ENCODE measurements around the gene UCN3. TPM values are rescaled to one million over a fixed set of nuclear protein-coding genes. Genes with fewer than 3 reads are reported as not detected.
"Not testable (repeated sequence)": the region's sequence is repeated elsewhere in the genome, so short reads cannot be mapped to it uniquely, and the experiment has no call there.

Gene UCN3
- total RNA-seq, 2 experiments from 2014 or later, result not detected

- Mint-ChIP-seq H3K36me3 (ENCODE audit: low read depth) (no peaks in the 10 kb centered on the region), H3K9me3 (peaks cover 17% of the 10 kb centered on the region), H3K4me3 (no peak overlapping the region), H3K27ac (no peak overlapping the region), H3K4me1 (no peaks in the 10 kb centered on the region), H3K27me3 (no peaks in the 10 kb centered on the region)
- no peak for DNase-seq
- CTCF ChIA-PET, result no interaction called here
- POLR2A ChIA-PET, result no interaction called here
Observed at GRCh38 chr10:5373891-5374611, 9.3 kb downstream of the UCN3 start.

GRCh38 chr10:5376450-5376849 is 11.7 kb downstream of the UCN3 start:
- Mint-ChIP-seq H3K27ac (no peak overlapping the region), H3K4me3 (no peak overlapping the region), H3K27me3 (peaks cover 3% of the 10 kb centered on the region), H3K4me1 (no peaks in the 10 kb centered on the region), H3K9me3 (peaks cover 4% of the 10 kb centered on the region), H3K36me3 (ENCODE audit: low read depth) (no peaks in the 10 kb centered on the region)
- DNase-seq, result no peak
- ChIA-PET CTCF (no interaction called here), POLR2A (no interaction called here)

- H3K4me3 Mint-ChIP-seq; H3K27me3 Mint-ChIP-seq; H3K27ac Mint-ChIP-seq; H3K36me3 Mint-ChIP-seq (ENCODE audit: low read depth); DNase-seq; H3K4me1 Mint-ChIP-seq; POLR2A ChIA-PET; H3K9me3 Mint-ChIP-seq: not testable (repeated sequence)
- CTCF ChIA-PET, result interaction anchor here (0.9 to 1.7 kb wide), 2 partner anchors 11 to 529 kb away, joined by 3 to 7 read pairs; no protein-coding TSS in a partner anchor
Observed at GRCh38 chr10:5379202-5379601, 14.4 kb downstream of the UCN3 start.

GRCh38 chr10:5380395-5380794 is 15.6 kb downstream of the UCN3 start:
- H3K4me1 Mint-ChIP-seq; H3K9me3 Mint-ChIP-seq; H3K27me3 Mint-ChIP-seq; H3K27ac Mint-ChIP-seq; H3K36me3 Mint-ChIP-seq (ENCODE audit: low read depth); H3K4me3 Mint-ChIP-seq; DNase-seq: not testable (repeated sequence)
- CTCF ChIA-PET, result interaction anchor here (1.7 kb wide), 1 partner anchor 531 kb away, joined by 7 read pairs; no protein-coding TSS in a partner anchor
- POLR2A ChIA-PET, result interaction anchor here (1.0 kb wide), 1 partner anchor 87 kb away, joined by 3 read pairs; no protein-coding TSS in a partner anchor

- Mint-ChIP-seq H3K27me3 (peaks cover 3% of the 10 kb centered on the region), H3K4me1 (no peaks in the 10 kb centered on the region), H3K9me3 (peaks cover 4% of the 10 kb centered on the region), H3K4me3 (no peak overlapping the region), H3K36me3 (ENCODE audit: low read depth) (no peaks in the 10 kb centered on the region), H3K27ac (no peak overlapping the region)
- CTCF ChIA-PET, result interaction anchor here (1.7 kb wide), 1 partner anchor 531 kb away, joined by 7 read pairs; no protein-coding TSS in a partner anchor
- no peak for DNase-seq
- POLR2A ChIA-PET, result interaction anchor here (1.0 kb wide), 1 partner anchor 87 kb away, joined by 3 read pairs; no protein-coding TSS in a partner anchor
Observed at GRCh38 chr10:5381187-5381586, 16.4 kb downstream of the UCN3 start.

GRCh38 chr10:5385224-5385623 is 20.5 kb downstream of the UCN3 start:
- Mint-ChIP-seq H3K4me1 (no peaks in the 10 kb centered on the region), H3K27ac (no peak overlapping the region), H3K4me3 (no peak overlapping the region), H3K9me3 (peaks cover 5% of the 10 kb centered on the region), H3K27me3 (peaks cover 4% of the 10 kb centered on the region), H3K36me3 (ENCODE audit: low read depth) (peaks cover 4% of the 10 kb centered on the region)
- ChIA-PET POLR2A (no interaction called here), CTCF (interaction anchor here (1.8 kb wide), 1 partner anchor 295 kb away, joined by 7 read pairs; no protein-coding TSS in a partner anchor)
- no peak for DNase-seq

GRCh38 chr10:5387169-5387568 is 22.4 kb downstream of the UCN3 start:
- H3K9me3 Mint-ChIP-seq, result peaks cover 20% of the 10 kb centered on the region

GRCh38 chr10:5390607-5391205 is 25.9 kb downstream of the UCN3 start:
- ChIA-PET CTCF (interaction anchor here (0.6 to 1.1 kb wide), 2 partner anchors 9 to 11 kb away, joined by 3 read pairs; no protein-coding TSS in a partner anchor), POLR2A (interaction anchor here (1.1 kb wide), 1 partner anchor 14 kb away, joined by 3 read pairs; the partner anchor contains the start of gene TUBAL3)
- H3K27me3 Mint-ChIP-seq, result peaks cover 11% of the 10 kb centered on the region
- no peaks in the 10 kb centered on the region for H3K4me1 Mint-ChIP-seq
- no peak for DNase-seq
- H3K36me3 Mint-ChIP-seq (ENCODE audit: low read depth), result peaks cover 9% of the 10 kb centered on the region
- peaks cover 20% of the 10 kb centered on the region for H3K9me3 Mint-ChIP-seq
- H3K4me3 Mint-ChIP-seq, result no peak overlapping the region
- no peak overlapping the region for H3K27ac Mint-ChIP-seq

More at GRCh38 chr10:5387169-5387568, 22.4 kb downstream of the UCN3 start:
- H3K36me3 Mint-ChIP-seq (ENCODE audit: low read depth), result peaks cover 9% of the 10 kb centered on the region
- CTCF ChIA-PET, result interaction anchor here (1.5 kb wide), 1 partner anchor 572 kb away, joined by 4 read pairs; no protein-coding TSS in a partner anchor
- H3K27ac Mint-ChIP-seq, result no peak overlapping the region
- POLR2A ChIA-PET, result no interaction called here
- H3K4me1 Mint-ChIP-seq, result no peaks in the 10 kb centered on the region
- H3K4me3 Mint-ChIP-seq, result no peak overlapping the region
- H3K27me3 Mint-ChIP-seq, result peaks cover 11% of the 10 kb centered on the region
- no peak for DNase-seq

- Mint-ChIP-seq H3K27ac (no peak overlapping the region), H3K9me3 (peaks cover 20% of the 10 kb centered on the region), H3K27me3 (peaks cover 11% of the 10 kb centered on the region), H3K36me3 (ENCODE audit: low read depth) (peaks cover 9% of the 10 kb centered on the region), H3K4me3 (no peak overlapping the region), H3K4me1 (no peaks in the 10 kb centered on the region)
- DNase-seq, result no peak
- ChIA-PET CTCF (no interaction called here), POLR2A (no interaction called here)
Observed at GRCh38 chr10:5391790-5392189, 27.0 kb downstream of the UCN3 start.

GRCh38 chr10:5393529-5393928 is 28.8 kb downstream of the UCN3 start:
- Mint-ChIP-seq H3K27ac (no peak overlapping the region), H3K36me3 (ENCODE audit: low read depth) (peaks cover 9% of the 10 kb centered on the region), H3K27me3 (peaks cover 14% of the 10 kb centered on the region), H3K9me3 (peaks cover 20% of the 10 kb centered on the region), H3K4me1 (no peaks in the 10 kb centered on the region), H3K4me3 (no peak overlapping the region)
- POLR2A ChIA-PET, result no interaction called here
- CTCF ChIA-PET, result no interaction called here
- DNase-seq, result no peak

GRCh38 chr10:5395168-5395567 is 30.4 kb downstream of the UCN3 start:
- H3K36me3 Mint-ChIP-seq (ENCODE audit: low read depth), result peaks cover 5% of the 10 kb centered on the region
- no peak overlapping the region for H3K4me3 Mint-ChIP-seq
- POLR2A ChIA-PET, result no interaction called here
- CTCF ChIA-PET, result no interaction called here
- peaks cover 16% of the 10 kb centered on the region for H3K9me3 Mint-ChIP-seq
- no peak for DNase-seq
- peaks cover 26% of the 10 kb centered on the region for H3K27me3 Mint-ChIP-seq
- H3K4me1 Mint-ChIP-seq, result no peaks in the 10 kb centered on the region
- H3K27ac Mint-ChIP-seq, result no peak overlapping the region

- Mint-ChIP-seq H3K27me3 (peaks cover 26% of the 10 kb centered on the region), H3K9me3 (peaks cover 3% of the 10 kb centered on the region), H3K36me3 (ENCODE audit: low read depth) (no peaks in the 10 kb centered on the region), H3K27ac (no peak overlapping the region), H3K4me3 (no peak overlapping the region), H3K4me1 (no peaks in the 10 kb centered on the region)
- DNase-seq, result no peak
- ChIA-PET CTCF (no interaction called here), POLR2A (no interaction called here)
Observed at GRCh38 chr10:5396556-5397300, 32.0 kb downstream of the UCN3 start.

- no peaks in the 10 kb centered on the region for H3K4me1 Mint-ChIP-seq
- POLR2A ChIA-PET, result interaction anchor here (0.9 kb wide), 1 partner anchor 12 kb away, joined by 3 read pairs; no protein-coding TSS in a partner anchor
Observed at GRCh38 chr10:5399332-5399731, 34.6 kb downstream of the UCN3 start.

More at GRCh38 chr10:5399332-5399731, 34.6 kb downstream of the UCN3 start:
- H3K27me3 Mint-ChIP-seq, result peaks cover 23% of the 10 kb centered on the region
- CTCF ChIA-PET, result interaction anchor here (0.8 to 1.5 kb wide), 4 partner anchors 9 to 550 kb away, joined by 3 to 5 read pairs (median 3); no protein-coding TSS in a partner anchor
- H3K4me3 Mint-ChIP-seq, result no peak overlapping the region
- H3K27ac Mint-ChIP-seq, result no peak overlapping the region
- DNase-seq, result no peak
- H3K9me3 Mint-ChIP-seq, result no peaks in the 10 kb centered on the region
- H3K36me3 Mint-ChIP-seq (ENCODE audit: low read depth), result no peaks in the 10 kb centered on the region
